Parathyroid adenoma (tissue), 2 donors: ENCODE data around the gene TMEM151B.

Experiments
- H2AFZ ChIP-seq: fragments of 300-600 bp; sonication (generic); one replicate; pipeline ENCODE4 v1.7.0; 2017; ENCODE audit warnings: antibody characterized with exemption, mild to moderate bottlenecking
- H3K27ac ChIP-seq: fragments of 300-600 bp; sonication (generic); one replicate; pipeline ENCODE4 v1.7.0; 2017
- H3K27me3 ChIP-seq: fragments of 300-600 bp; sonication (generic); one replicate; pipeline ENCODE4 v1.7.0; 2017; ENCODE audit warnings: low read length; ENCODE audit not compliant: control insufficient read depth, insufficient read depth
- H3K36me3 ChIP-seq: fragments of 300-600 bp; sonication (generic); one replicate; pipeline ENCODE4 v1.7.0; 2017; ENCODE audit warnings: low read length; ENCODE audit not compliant: control insufficient read depth, insufficient read depth
- H3K4me1 ChIP-seq: fragments of 300-600 bp; sonication (generic); one replicate; pipeline ENCODE4 v1.7.0; 2017; ENCODE audit warnings: control low read depth
- H3K4me2 ChIP-seq: fragments of 300-600 bp; sonication (generic); one replicate; pipeline ENCODE4 v1.7.0; 2017; ENCODE audit warnings: low read length
- H3K4me3 ChIP-seq: fragments of 300-600 bp; sonication (generic); one replicate; pipeline ENCODE4 v1.7.0; 2017; ENCODE audit warnings: low read depth, low read length
- H3K79me2 ChIP-seq: fragments of 300-600 bp; sonication (generic); one replicate; pipeline ENCODE4 v1.7.0; 2017; ENCODE audit warnings: control low read depth
- H3K9ac ChIP-seq: fragments of 300-600 bp; sonication (generic); one replicate; pipeline ENCODE4 v1.7.0; 2017; ENCODE audit warnings: mild to moderate bottlenecking
- H3K9me3 ChIP-seq: fragments of 300-600 bp; sonication (generic); one replicate; pipeline ENCODE4 v1.7.0; 2017; ENCODE audit warnings: low read length; ENCODE audit not compliant: control insufficient read depth
- TF ChIP-seq, protein P1 (sequence below): fragments of 300-600 bp; sonication (generic); IDR thresholded peaks from one replicate; pipeline ENCODE4 v1.7.0; 2017; ENCODE audit warnings: antibody characterized with exemption, mild to moderate bottlenecking
- donor health status: primary hyperparathyroidism.

The TMEM151B gene

DNA sequence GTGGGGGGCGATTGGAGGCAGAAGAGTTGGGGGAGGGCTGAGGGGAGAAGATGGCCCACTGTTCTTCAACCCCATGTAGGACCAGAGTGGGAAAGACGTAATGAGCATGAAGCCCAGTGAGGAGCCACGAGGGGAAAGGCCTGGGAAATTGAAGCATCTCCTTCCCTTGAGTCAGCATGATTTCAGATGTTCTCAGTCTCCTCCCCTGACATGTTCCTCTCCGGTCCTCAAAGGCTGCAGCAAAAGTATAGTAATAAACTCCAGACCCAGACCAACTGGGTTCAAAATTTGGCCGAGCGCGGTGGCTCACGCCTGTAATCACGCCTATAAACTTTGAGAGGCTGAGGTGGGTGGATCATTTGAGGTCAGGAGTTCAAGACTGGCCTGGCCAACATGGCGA is 3.0 kb upstream of the TMEM151B start:
- Histone ChIP-seq H3K36me3 (no peaks in the 10 kb centered on the region), H3K4me2 (no peak overlapping the region), H3K9ac (no peak overlapping the region), H2AFZ (no peak overlapping the region), H3K79me2 (no peaks in the 10 kb centered on the region), H3K4me3 (no peak overlapping the region), H3K4me1 (peaks cover 15% of the 10 kb centered on the region), H3K27me3 (no peaks in the 10 kb centered on the region), H3K9me3 (no peaks in the 10 kb centered on the region), H3K27ac (no peak overlapping the region)
- TF ChIP-seq, protein P1, sequence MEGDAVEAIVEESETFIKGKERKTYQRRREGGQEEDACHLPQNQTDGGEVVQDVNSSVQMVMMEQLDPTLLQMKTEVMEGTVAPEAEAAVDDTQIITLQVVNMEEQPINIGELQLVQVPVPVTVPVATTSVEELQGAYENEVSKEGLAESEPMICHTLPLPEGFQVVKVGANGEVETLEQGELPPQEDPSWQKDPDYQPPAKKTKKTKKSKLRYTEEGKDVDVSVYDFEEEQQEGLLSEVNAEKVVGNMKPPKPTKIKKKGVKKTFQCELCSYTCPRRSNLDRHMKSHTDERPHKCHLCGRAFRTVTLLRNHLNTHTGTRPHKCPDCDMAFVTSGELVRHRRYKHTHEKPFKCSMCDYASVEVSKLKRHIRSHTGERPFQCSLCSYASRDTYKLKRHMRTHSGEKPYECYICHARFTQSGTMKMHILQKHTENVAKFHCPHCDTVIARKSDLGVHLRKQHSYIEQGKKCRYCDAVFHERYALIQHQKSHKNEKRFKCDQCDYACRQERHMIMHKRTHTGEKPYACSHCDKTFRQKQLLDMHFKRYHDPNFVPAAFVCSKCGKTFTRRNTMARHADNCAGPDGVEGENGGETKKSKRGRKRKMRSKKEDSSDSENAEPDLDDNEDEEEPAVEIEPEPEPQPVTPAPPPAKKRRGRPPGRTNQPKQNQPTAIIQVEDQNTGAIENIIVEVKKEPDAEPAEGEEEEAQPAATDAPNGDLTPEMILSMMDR, result no peak

DNA sequence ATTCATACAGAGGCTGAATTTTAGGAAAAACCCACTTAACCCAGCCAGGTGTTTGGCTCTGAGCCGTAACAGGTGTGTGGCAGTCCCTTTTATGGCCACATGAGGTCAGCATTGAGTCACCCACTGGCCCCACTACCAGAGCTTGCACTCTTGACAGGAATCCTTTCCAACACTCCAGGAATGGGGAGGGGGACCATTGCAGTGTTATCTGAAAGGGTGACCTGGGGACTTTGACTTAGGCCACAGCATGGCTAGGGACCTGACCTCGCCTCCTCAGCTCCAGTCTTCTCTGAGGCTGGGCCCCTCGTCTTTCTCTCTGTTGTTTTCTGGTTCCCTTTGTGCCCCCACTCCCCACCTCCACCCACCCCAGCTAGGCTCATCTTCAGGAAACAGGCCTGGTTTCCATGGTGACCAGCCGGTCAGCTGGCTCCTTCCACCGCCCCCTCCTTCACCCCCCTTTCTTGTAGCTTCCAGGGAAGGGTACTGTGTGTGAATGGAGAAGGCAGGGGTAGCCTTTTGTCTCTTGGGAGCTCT is 2.1 kb upstream of the TMEM151B start:
- Histone ChIP-seq H3K9me3 (no peaks in the 10 kb centered on the region), H3K4me2 (no peak overlapping the region), H3K79me2 (no peaks in the 10 kb centered on the region), H3K9ac (no peak overlapping the region), H3K27me3 (no peaks in the 10 kb centered on the region), H3K27ac (no peak overlapping the region), H3K4me3 (no peak overlapping the region), H3K4me1 (peaks cover 14% of the 10 kb centered on the region), H2AFZ (no peak overlapping the region), H3K36me3 (no peaks in the 10 kb centered on the region)
- TF ChIP-seq, protein P1, result peak; percentile 95

DNA sequence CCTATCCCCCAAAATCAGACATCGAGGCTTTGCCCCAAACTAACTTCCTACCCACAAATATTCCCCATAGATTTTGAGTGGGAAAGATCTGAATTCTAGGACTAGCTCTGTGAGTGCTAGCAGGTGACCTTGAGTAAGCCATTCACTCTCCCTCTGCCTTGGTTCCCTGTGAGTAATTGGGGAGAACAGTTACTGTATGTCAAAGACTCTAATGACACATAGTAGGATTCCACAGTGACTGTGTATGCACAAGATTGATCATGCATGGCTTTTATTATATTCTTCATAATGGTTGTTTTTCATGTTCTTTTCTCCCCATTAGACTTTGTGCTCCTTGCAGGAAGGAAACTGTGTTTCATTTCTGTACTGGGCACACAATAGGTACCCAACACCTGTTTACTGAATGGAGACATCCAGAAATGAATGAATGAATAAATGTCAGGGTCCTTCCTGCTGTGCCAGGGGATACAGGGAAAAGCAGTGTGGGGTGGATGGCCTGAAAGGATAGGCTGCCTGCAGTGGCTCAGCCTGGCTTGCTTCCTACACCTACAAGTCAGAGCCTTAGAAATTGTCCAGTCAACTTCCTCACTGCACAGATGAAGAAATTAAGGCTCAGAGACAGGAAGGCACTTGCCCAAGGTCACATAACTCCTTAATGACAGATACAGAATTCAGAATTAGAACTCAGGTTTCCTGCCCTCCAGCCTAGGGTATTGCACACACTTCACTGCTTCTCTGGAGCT is 901 bp upstream of the TMEM151B start:
- no peaks in the 10 kb centered on the region for H3K27me3 ChIP-seq
- TF ChIP-seq, protein P1, result no peak
- H3K4me1 ChIP-seq, result peaks cover 5% of the 10 kb centered on the region
- H3K36me3 ChIP-seq, result no peaks in the 10 kb centered on the region
- no peaks in the 10 kb centered on the region for H3K79me2 ChIP-seq
- no peak overlapping the region for H3K27ac ChIP-seq
- no peak overlapping the region for H3K4me3 ChIP-seq
- no peaks in the 10 kb centered on the region for H3K9me3 ChIP-seq
- no peak overlapping the region for H3K9ac ChIP-seq
- no peak overlapping the region for H3K4me2 ChIP-seq
- H2AFZ ChIP-seq, result no peak overlapping the region

DNA sequence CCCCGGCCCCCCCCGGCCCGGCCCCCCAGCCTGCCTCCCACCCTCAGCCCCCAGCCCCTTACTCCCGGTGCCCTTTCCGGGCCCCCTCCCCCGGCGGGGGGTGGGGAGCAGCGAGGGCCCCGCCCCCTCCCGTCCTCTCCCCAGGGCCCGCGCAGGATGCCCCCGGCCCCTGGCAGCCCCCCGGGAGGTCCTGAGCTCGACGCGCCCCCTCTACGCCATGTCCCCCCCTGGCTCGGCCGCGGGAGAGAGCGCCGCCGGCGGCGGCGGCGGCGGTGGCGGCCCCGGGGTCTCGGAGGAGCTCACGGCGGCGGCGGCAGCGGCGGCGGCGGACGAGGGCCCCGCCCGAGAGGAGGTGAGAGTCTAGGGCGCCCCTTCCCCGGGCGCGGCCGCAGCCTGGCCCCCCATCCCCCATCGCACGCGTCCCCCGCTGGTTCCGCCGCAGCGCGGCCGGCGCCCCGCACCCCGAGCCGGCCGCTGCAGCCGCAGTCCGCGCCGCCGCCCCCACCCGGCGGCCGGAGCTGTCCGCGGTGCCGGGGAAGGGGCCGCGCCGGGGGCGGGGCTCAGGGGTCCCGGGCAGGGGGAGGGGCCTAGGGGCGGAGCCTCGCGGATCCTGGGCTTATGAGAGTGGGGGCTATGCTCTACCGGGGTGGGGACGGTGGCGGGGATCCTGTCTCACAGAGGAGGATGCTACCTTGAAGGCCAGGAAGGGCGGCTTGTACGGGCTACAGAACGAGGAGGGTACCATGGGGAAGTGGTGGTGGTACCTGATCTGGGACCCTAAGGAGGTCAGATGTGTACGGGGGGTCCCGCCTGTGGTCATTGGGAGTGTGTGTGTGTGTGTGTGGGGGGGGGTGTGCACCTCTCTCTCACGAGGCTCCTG is 516 bp downstream of the TMEM151B start:
- Histone ChIP-seq H3K27me3 (no peaks in the 10 kb centered on the region), H3K9ac (no peak overlapping the region), H3K79me2 (no peaks in the 10 kb centered on the region), H2AFZ (no peak overlapping the region), H3K4me2 (no peak overlapping the region), H3K9me3 (no peaks in the 10 kb centered on the region), H3K4me1 (no peaks in the 10 kb centered on the region), H3K36me3 (no peaks in the 10 kb centered on the region), H3K4me3 (no peak overlapping the region), H3K27ac (no peak overlapping the region)
- TF ChIP-seq, protein P1, result no peak
